Measurements from ENCODE around the gene TXNL4B.
"Not testable (repeated sequence)": the region's sequence is repeated elsewhere in the genome, so short reads cannot be mapped to it uniquely, and the experiment has no call there.

Gene TXNL4B

DNA sequence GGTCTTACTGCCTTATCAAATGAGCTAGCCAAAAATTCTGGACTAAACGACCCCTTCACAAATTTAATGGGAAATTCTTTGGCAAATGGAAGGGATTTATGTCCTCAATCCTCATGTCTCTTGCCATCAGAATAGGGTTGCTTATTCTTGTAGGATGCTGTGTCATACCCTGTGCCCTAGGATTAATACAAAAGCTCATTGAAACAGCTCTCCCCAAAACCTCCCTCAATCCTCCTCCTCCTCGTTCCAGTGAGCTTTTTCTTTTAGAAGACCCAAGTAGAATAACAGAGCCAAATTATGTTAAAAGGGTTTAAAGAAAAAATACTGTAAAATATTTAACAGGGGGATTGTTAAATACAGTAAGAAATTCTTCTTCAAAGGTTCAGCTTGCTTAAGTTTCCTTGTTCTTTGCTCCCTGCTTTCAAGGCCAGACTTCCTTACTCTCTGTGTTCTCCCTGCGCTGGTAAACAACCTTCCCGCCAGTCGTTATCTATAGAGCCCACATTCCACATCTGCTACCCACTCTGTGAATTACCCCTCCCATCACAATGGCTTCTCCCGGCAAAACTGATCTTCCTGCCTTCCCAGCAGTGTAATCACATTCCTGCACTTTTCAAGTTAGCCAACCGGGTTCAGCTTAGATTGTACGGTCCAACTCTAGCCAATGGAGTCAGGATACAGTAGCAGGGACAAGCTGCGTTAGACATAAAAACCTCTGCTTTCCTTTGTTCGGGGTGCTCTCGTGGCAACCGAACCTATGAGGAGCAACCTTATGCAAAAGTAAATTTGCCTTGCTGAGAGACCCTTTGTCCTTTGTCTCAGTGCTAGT lies 20.7 kb downstream of the TXNL4B start:
- no peak for DNase-seq

DNA sequence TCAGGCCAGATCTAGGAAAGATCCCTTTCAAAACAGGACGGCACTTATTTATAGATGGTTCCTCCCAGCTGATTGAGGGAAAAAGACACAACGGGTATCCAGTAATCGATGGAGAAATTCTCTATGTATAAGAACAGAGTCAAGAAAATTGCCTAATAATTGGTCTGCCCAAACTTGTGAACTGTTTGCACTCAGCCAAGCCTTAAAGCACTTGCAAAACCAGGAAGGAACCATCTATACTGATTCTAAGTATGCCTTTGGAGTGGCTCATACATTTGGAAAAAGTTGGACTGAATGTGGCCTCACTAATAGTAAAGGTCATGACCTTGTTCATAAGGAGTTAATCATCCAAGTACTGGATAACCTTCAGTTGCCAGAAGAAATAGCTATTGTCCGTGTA lies 24.5 kb downstream of the TXNL4B start:
- DNase-seq = no peak

DNA sequence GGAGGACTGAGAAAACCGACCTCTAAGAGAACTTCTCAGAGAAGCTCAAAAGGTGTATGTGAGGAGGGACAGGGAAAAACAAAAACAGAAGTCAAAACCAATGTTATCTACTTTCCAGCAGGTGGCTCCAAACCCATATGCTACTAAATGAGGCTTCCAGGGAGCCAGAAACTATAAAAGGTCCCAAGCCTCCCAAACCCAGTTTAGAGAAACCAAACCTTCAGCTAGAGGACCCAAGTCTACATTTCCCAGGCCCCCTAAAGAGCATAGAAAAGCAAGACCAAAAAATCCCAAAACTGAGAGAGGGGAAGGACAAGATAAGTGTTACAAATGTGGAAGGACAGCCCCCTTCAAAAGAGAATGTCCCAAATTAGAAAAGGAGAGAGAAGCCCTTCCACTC lies 26.7 kb downstream of the TXNL4B start:
- no peak for DNase-seq

DNA sequence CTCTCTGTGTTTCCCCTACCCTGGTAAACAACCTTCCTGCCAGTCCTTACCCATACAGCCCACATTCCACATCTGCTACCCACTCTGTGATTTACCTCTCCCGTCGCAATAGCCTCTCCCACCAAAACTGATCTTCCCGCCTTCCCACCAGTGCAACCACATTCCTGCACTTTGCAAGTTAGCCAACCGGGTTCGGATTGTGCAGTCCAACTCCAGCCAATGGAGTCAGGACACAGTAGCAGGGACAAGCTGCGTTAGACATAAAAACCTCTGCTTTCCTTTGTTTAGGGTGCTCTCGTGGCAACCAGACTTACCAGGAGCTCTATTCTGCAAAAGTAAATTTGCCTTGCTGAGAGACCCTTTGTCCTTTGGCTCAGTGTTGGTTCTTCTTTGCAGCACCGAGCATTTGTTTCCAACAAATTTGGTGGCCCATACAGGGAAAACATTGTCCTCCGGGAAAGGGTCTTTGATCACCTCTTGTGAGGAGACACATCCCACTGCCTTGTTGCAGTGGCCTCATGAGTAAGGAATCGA lies 29.0 kb downstream of the TXNL4B start:
- DNase-seq = no peak

GRCh38 chr16:72061564-72061963 lies 31.9 kb downstream of the TXNL4B start:
- no peak for DNase-seq

- no peak for DNase-seq
These were observed 33.0 kb downstream of the TXNL4B start for GRCh38 chr16:72060405-72060804.

GRCh38 chr16:72059060-72059459 lies 34.4 kb downstream of the TXNL4B start:
- not testable (repeated sequence) for DNase-seq

DNA sequence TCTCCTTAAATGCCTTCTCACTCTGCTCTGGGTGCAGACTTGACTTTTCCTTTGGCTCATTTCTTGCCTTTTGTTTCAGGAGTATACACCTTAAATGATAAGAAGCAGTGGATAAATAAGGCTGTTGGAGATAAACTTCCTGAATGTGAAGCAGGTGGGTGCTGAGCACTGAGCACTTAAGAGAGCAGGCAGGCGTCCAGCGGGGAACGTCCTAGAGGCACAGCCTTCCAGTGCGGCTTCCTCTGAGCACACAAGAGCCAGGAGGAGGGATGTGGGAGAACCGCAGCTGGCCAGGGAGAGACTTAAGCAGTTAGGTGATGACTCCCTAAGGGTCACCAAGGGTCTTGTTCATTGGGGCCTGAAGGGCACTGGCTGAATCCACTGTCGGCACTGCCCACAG lies 36.1 kb downstream of the TXNL4B start:
- DNase-seq = not testable (repeated sequence)

DNA sequence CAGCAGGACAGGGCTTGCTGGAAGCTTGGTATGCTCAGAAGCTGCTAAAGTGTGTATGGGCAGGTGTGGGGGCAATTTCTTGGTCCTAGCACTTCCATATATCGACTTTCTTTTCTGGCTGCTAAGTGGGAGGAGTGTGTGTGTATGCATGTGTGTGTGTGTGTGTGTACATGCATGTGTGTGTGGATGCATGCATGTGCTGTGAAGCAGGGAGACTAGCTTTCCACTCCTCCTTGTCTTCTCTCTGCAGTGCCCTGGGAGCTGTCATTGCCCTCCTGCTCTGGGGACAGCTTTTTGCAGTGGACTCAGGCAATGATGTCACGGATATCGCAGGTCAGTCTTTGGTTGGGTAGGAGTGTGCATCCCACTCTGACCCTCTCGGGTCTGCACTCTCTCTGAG lies 37.5 kb downstream of the TXNL4B start:
- DNase-seq = no peak

GRCh38 chr16:72054254-72054847 lies 39.1 kb downstream of the TXNL4B start, which contains the start of gene HP:
Gene HP (plus strand): TSS chr16:72054505. CDS start chr16:72054653, 148 bp downstream.
- DNase-seq = not testable (repeated sequence)

- no peak for DNase-seq
These were observed 41.6 kb downstream of the TXNL4B start for GRCh38 chr16:72051818-72052217.

DNA sequence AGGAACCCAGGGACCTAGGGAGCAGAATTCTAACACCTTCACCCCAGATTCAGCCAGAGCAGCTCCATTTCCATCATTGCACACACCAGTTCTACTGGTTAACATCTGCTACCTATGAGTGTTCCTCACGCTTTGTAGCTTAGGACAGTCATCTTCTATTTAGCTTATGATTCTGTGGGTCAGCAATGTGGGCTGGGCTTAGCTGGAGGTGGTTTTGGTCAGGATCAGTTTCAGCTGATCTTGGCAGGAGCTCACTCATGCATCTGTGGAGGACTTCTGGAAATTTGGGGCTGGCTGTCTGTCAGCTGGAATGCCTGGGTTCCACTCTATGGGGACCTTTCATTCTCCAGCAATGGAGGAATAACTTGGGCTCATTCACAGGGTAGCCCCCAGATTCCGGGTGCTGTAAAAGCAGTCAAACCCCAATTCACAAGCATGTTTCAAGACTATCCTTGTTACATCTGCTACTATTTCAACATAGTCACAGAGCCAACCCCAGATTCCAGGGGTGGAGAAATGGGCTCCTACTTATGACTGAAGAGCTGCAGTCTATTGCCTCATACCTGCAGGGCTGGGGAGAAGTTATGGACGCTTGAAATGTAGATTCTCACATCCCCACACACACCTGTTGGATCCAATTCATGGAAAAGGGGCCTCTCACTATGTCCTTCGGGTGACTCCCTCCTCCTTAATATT lies 42.5 kb downstream of the TXNL4B start:
- DNase-seq = no peak

GRCh38 chr16:72049110-72049509 lies 44.3 kb downstream of the TXNL4B start:
- no peak for DNase-seq

- DNase-seq = no peak
These were observed 48.5 kb downstream of the TXNL4B start for GRCh38 chr16:72044825-72045359.

- no peak for DNase-seq
These were observed 49.1 kb downstream of the TXNL4B start for GRCh38 chr16:72044296-72044695.

- DNase-seq = no peak
These were observed 49.9 kb downstream of the TXNL4B start for GRCh38 chr16:72043539-72043938.

DNA sequence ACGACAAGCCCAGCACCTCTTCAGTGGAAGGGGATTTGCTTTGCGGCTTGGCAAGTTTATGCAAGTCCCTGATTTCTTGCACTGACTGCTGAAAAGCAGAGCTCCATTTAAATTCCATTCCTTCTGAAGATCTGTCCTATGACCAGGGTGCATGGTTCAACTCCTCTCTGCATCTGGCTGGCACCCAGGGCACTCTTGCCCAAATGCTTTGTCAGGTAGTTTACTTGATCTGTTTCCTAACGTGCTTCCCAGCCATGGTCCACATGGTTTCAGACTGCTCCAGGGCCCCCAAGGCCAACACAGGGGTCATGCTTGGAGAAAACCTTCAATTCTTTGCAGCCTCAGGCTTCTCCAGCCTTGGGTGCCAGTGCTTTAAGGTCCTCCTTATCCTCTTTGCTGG lies 50.4 kb downstream of the TXNL4B start:
- no peak for DNase-seq

- DNase-seq = no peak
These were observed 51.2 kb downstream of the TXNL4B start for GRCh38 chr16:72042157-72042660.

DNA sequence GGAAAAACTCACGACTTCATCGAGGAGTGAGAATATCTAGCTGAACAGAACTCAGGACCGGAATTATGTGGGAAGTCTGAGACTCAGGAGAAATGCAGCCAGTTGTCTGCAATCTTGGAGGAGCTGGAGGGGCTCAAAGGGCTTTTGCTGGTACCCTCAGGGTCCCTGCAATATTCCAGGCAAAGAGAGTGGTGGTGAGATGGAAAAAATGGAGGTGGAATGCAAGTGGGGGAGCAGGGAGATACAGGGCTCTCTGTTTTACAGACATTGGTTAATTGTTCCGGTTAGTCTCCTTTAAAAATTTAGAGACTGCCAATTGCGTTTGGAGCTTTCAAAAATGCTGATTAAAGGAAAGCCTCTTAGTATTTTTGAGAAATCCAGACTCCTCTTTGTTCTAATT lies 57.3 kb downstream of the TXNL4B start:
- DNase-seq = no peak

Measured in activated CD4-positive, CD25-positive, alpha-beta regulatory T cell (primary cell).